H1 (cell line): ENCODE results near the gene P2RX6. TPM values are rescaled to one million over a fixed set of nuclear protein-coding genes. Genes with fewer than 3 reads are reported as not detected.

Experiments used
- PHF8 ChIP-seq: fragments of 200-600 bp; sonication (generic); conservative IDR thresholded peaks from 2 replicates; pipeline ENCODE4 v1.7.1; 2012; ENCODE audit warnings: low read depth, mild to moderate bottlenecking, inconsistent platforms, low read length, moderate library complexity
- polyA plus RNA-seq, 7 experiments: library from polyadenylated mRNA; depleted of rRNA in 3 of 7; stranded (reverse) in 5 of 7; unstranded in 2 of 7; fragments of >200 nt in 5 of 7; fragments of 200-250 nt in 2 of 7; gene quantifications; 1 replicate in 5 of 7; 2 replicates in 1 of 7; 4 replicates in 1 of 7; pipeline versions ENCODE4 v1.2.1 to v1.2.3, GENCODE V29; 2011 to 2013; ENCODE audit warnings: missing spikeins in 2 of 7, mixed read lengths in 2 of 7
- total RNA-seq: library from RNA; stranded (reverse); fragmentation: NEBNext Ultra II Directional; extraction: Animal tissue kit (Norgen Biotek cat#: 25700); gene quantifications from 2 replicates; pipeline ENCODE4 v1.2.1, GENCODE V29; 2021

Gene P2RX6
- total and polyA plus RNA-seq, 2 of the 8 experiments (the other 6 are each of a cell fraction or from before 2014, with no cell fraction given) = 0.09 TPM; not detected in 1

GRCh38 chr22:20966883-20967696, 47.9 kb upstream of the P2RX6 start, which contains the start of gene AIFM3 (continued):
- no peak for TF ChIP-seq PHF8
